H9 (cell line): ENCODE results near the gene NOLC1. TPM values are rescaled to one million over a fixed set of nuclear protein-coding genes. Genes with fewer than 3 reads are reported as not detected.

Experiments used
- DNase-seq: peaks from one replicate; pipeline ENCODE4 v3.0.0-alpha.2; 2017
- H2AFZ ChIP-seq: one replicate; pipeline ENCODE4 v1.6.1; 2013; ENCODE audit warnings: mild to moderate bottlenecking, low read length, control low read depth, moderate library complexity
- H2AK5ac ChIP-seq: 2 replicates; pipeline ENCODE4 v1.6.1; 2013; ENCODE audit warnings: low read length, control low read depth, mixed read lengths; ENCODE audit not compliant: insufficient read length
- H2BK120ac ChIP-seq: one replicate; pipeline ENCODE4 v1.6.1; 2013; ENCODE audit warnings: low read depth, mild to moderate bottlenecking, low read length, control low read depth, inconsistent platforms; ENCODE audit not compliant: poor library complexity, severe bottlenecking
- H2BK12ac ChIP-seq: 2 replicates; pipeline ENCODE4 v1.6.1; 2013; ENCODE audit warnings: low read length, control low read depth, mixed read lengths, low read depth; ENCODE audit not compliant: insufficient read length
- H2BK15ac ChIP-seq: 2 replicates; pipeline ENCODE4 v1.6.1; 2013; ENCODE audit warnings: low read depth, low read length, control low read depth
- H2BK20ac ChIP-seq: one replicate; pipeline ENCODE4 v1.6.1; 2013; ENCODE audit warnings: low read depth, mild to moderate bottlenecking, low read length, control low read depth, inconsistent platforms; ENCODE audit not compliant: poor library complexity, severe bottlenecking
- H2BK5ac ChIP-seq: 2 replicates; pipeline ENCODE4 v1.6.1; 2013; ENCODE audit warnings: low read length, control low read depth, mixed read lengths; ENCODE audit not compliant: insufficient read length
- H3K14ac ChIP-seq: 2 replicates; pipeline ENCODE4 v1.6.1; 2013; ENCODE audit warnings: low read length, control low read depth; ENCODE audit not compliant: insufficient read depth
- H3K18ac ChIP-seq: 2 replicates; pipeline ENCODE4 v1.6.1; 2013; ENCODE audit warnings: low read depth, mild to moderate bottlenecking, mixed read lengths, low read length, control low read depth; ENCODE audit not compliant: insufficient read length
- H3K23ac ChIP-seq: 2 replicates; pipeline ENCODE4 v1.6.1; 2013; ENCODE audit warnings: low read length, control low read depth, mixed read lengths, low read depth; ENCODE audit not compliant: insufficient read length
- H3K23me2 ChIP-seq: 2 replicates; pipeline ENCODE4 v1.6.1; 2013; ENCODE audit warnings: low read depth, mild to moderate bottlenecking, mixed read lengths, low read length, control low read depth; ENCODE audit not compliant: insufficient read length, poor library complexity, severe bottlenecking
- H3K27ac ChIP-seq: 2 replicates; pipeline ENCODE4 v1.5.1; 2013; ENCODE audit warnings: low read length, control low read depth, mixed read lengths, low read depth; ENCODE audit not compliant: insufficient read length
- H3K27me3 ChIP-seq: 2 replicates; pipeline ENCODE4 v1.6.1; 2013; ENCODE audit warnings: low read length, control low read depth, inconsistent platforms; ENCODE audit not compliant: insufficient read depth
- H3K4ac ChIP-seq: 2 replicates; pipeline ENCODE4 v1.6.1; 2013; ENCODE audit warnings: low read depth, mild to moderate bottlenecking, control low read depth, inconsistent platforms, low read length, moderate library complexity
- H3K4me1 ChIP-seq: 2 replicates; pipeline ENCODE4 v1.6.1; 2013; ENCODE audit warnings: low read length, control low read depth, inconsistent platforms; ENCODE audit not compliant: insufficient read depth
- H3K4me2 ChIP-seq: 2 replicates; pipeline ENCODE4 v1.6.1; 2013; ENCODE audit warnings: low read length, control low read depth, mixed read lengths; ENCODE audit not compliant: insufficient read length, insufficient read depth
- H3K56ac ChIP-seq: 2 replicates; pipeline ENCODE4 v1.6.1; 2013; ENCODE audit warnings: low read depth, mild to moderate bottlenecking, mixed read lengths, low read length, control low read depth; ENCODE audit not compliant: insufficient read length
- H3K79me1 ChIP-seq: 2 replicates; pipeline ENCODE4 v1.6.1; 2013; ENCODE audit warnings: low read depth, mild to moderate bottlenecking, moderate library complexity, low read length, control low read depth, inconsistent platforms; ENCODE audit not compliant: insufficient read depth, poor library complexity, severe bottlenecking
- H3K79me2 ChIP-seq: 2 replicates; pipeline ENCODE4 v1.6.1; 2013; ENCODE audit warnings: low read length, control low read depth, inconsistent platforms; ENCODE audit not compliant: insufficient read depth
- H3K9ac ChIP-seq: 2 replicates; pipeline ENCODE4 v1.6.1; 2013; ENCODE audit warnings: low read length, control low read depth, mixed read lengths; ENCODE audit not compliant: insufficient read length; ENCODE audit errors: extremely low read depth
- H3K9me3 ChIP-seq: one replicate; pipeline ENCODE4 v1.6.1; 2013; ENCODE audit warnings: low read depth, low read length, inconsistent platforms; ENCODE audit not compliant: control insufficient read depth
- H3T11ph ChIP-seq: one replicate; pipeline ENCODE4 v1.6.1; 2013; ENCODE audit warnings: mild to moderate bottlenecking, low read length, control low read depth, inconsistent platforms
- H4K20me1 ChIP-seq: one replicate; pipeline ENCODE4 v1.6.1; 2013; ENCODE audit not compliant: control insufficient read depth, insufficient read length, insufficient read depth
- H4K5ac ChIP-seq: 2 replicates; pipeline ENCODE4 v1.6.1; 2013; ENCODE audit warnings: low read depth, mild to moderate bottlenecking, mixed read lengths, low read length, control low read depth; ENCODE audit not compliant: insufficient read length
- H4K8ac ChIP-seq: replicated peaks from 2 replicates; pipeline ENCODE4 v1.6.1; 2013; ENCODE audit warnings: low read length, control low read depth, mixed read lengths, low read depth; ENCODE audit not compliant: insufficient read length
- H4K91ac ChIP-seq: 2 replicates; pipeline ENCODE4 v1.6.1; 2013; ENCODE audit warnings: low read depth, mild to moderate bottlenecking, moderate library complexity, mixed read lengths, low read length, control low read depth; ENCODE audit not compliant: insufficient read length
- H3K27ac Mint-ChIP-seq, 3 experiments: 2 replicates in 2 of 3; 3 replicates in 1 of 3; pipeline ENCODE4 v1.8.0; 2020 to 2021; ENCODE audit warnings: mixed read lengths in 3 of 3, mild to moderate bottlenecking in 1 of 3, moderate library complexity in 1 of 3
- H3K27me3 Mint-ChIP-seq: 2 replicates; pipeline ENCODE4 v1.8.0; 2021; ENCODE audit warnings: low read depth, mild to moderate bottlenecking, moderate library complexity, mixed read lengths
- H3K36me3 Mint-ChIP-seq, 3 experiments: 2 replicates in 2 of 3; 3 replicates in 1 of 3; pipeline ENCODE4 v1.8.0; 2020 to 2021; ENCODE audit warnings: low read depth in 3 of 3, mixed read lengths in 3 of 3; ENCODE audit not compliant: insufficient read depth in 1 of 3
- H3K4me1 Mint-ChIP-seq, 2 experiments: 2 replicates each; pipeline ENCODE4 v1.8.0; 2020; ENCODE audit warnings: mixed read lengths in 2 of 2
- H3K4me3 Mint-ChIP-seq, 2 experiments: 2 replicates in 1 of 2; 3 replicates in 1 of 2; pipeline ENCODE4 v1.8.0; 2020 to 2021; ENCODE audit warnings: mild to moderate bottlenecking in 2 of 2, mixed read lengths in 2 of 2, moderate library complexity in 1 of 2
- H3K9me3 Mint-ChIP-seq, 2 experiments: 2 replicates in 1 of 2; 3 replicates in 1 of 2; pipeline ENCODE4 v1.8.0; 2020; ENCODE audit warnings: mild to moderate bottlenecking in 2 of 2, mixed read lengths in 2 of 2, moderate library complexity in 1 of 2
- CTCF ChIP-seq: fragments of 200-600 bp; sonication (generic); conservative IDR thresholded peaks from 3 replicates; pipeline ENCODE4 v1.8.0; 2021; ENCODE audit warnings: antibody characterized with exemption, mild to moderate bottlenecking
- WGBS: extraction: QIAGEN DNeasy Blood & Tissue Kit; methylation state at CpG from one replicate; pipeline ENCODE4 v1.1.7; 2013; ENCODE audit warnings: missing lambda C conversion rate, low lambda C conversion rate, mixed read lengths; ENCODE audit not compliant: insufficient read length; ENCODE audit errors: extremely low coverage; 5-methylcytosine and 5-hydroxymethylcytosine counted together
- total RNA-seq: library from RNA; stranded (reverse); gene quantifications from 2 replicates; pipeline ENCODE4 v1.2.1, GENCODE V29; 2021

NOLC1 gene
- total RNA-seq, 1 experiment from 2014 or later: 171 TPM

GRCh38 chr10:102202386-102202785 is 50.2 kb downstream of the NOLC1 start:
- Histone ChIP-seq H3K23me2 (no peaks in the 10 kb centered on the region), H3K14ac (no peak overlapping the region), H3K9ac (no peak overlapping the region), H3K4ac (no peak overlapping the region), H2BK15ac (no peak overlapping the region), H3K56ac (no peak overlapping the region), H4K91ac (no peak overlapping the region), H2AFZ (no peak overlapping the region), H2AK5ac (no peak overlapping the region), H2BK20ac (no peak overlapping the region), H4K8ac (no peak overlapping the region), H2BK120ac (no peak overlapping the region), H4K20me1 (no peaks in the 10 kb centered on the region), H3T11ph (no peak overlapping the region), H3K9me3 (peaks cover 12% of the 10 kb centered on the region), H3K18ac (no peak overlapping the region), H2BK5ac (no peak overlapping the region), H3K79me1 (no peaks in the 10 kb centered on the region), H4K5ac (no peak overlapping the region), H3K27ac (no peak overlapping the region), H3K4me2 (no peak overlapping the region), H3K4me1 (no peaks in the 10 kb centered on the region), H3K23ac (no peak overlapping the region), H3K79me2 (no peaks in the 10 kb centered on the region), H2BK12ac (no peak overlapping the region), H3K27me3 (no peaks in the 10 kb centered on the region)
- TF ChIP-seq CTCF: no peak
- no peaks in the 10 kb centered on the region for H3K4me1 Mint-ChIP-seq
- no peak for DNase-seq
- H3K4me3 Mint-ChIP-seq: no peak overlapping the region; a peak in 1 of 5 replicates
- WGBS: no CpG with 5 or more reads among the region's 1 CpG
- H3K36me3 Mint-ChIP-seq: no peaks in the 10 kb centered on the region; a peak in 2 of 7 replicates
- no peak overlapping the region for H3K27ac Mint-ChIP-seq
- H3K9me3 Mint-ChIP-seq: peaks cover 29 to 49% of the 10 kb centered on the region in 2 experiments
- peaks cover 56% of the 10 kb centered on the region for H3K27me3 Mint-ChIP-seq
